ENCODE measurements around the gene RPN2. TPM values are rescaled to one million over a fixed set of nuclear protein-coding genes. Genes with fewer than 3 reads are reported as not detected.

Gene RPN2
- total and polyA plus RNA-seq, 9 of the 15 experiments (the other 6 are each of a cell fraction or from before 2014, with no cell fraction given), result 168 to 548 (median 325) TPM

DNA sequence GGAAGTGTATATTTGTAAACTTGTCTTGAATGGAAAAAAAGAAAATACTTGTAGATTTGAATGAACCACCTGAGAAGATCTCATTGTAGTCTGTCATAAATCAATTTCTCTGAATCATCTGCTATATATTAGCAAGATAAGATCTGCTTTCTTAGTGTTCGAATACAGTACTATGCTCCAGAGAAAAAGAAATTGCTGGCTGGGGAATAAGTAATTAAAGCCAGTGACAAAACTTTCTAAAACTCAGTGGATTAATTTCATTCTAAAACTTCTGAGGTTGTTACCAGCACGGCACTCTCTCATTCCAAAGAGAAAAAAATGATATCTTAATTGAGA is 22.7 kb downstream of the RPN2 start:
- Histone ChIP-seq H3K4me3 (no peak overlapping the region), H3K27me3 (ENCODE audit: control insufficient read depth in 2 of 2, insufficient read depth in 2 of 2, low read length in 2 of 2) (no peaks in the 10 kb centered on the region), H3K4me1 (replicated peaks in 1 of 2; ENCODE audit: control insufficient read depth in 2 of 2, insufficient read depth in 2 of 2, low read length in 2 of 2) (no peaks in the 10 kb centered on the region), H4K20me1 (replicated peaks; ENCODE audit: control insufficient read depth, insufficient read depth, low read length) (peaks cover 15% of the 10 kb centered on the region), H3K36me3 (ENCODE audit: control insufficient read depth, insufficient read depth, low read length) (peaks cover 98% of the 10 kb centered on the region), H2AFZ (ENCODE audit: low read depth, low read length) (no peak overlapping the region), H3K79me2 (ENCODE audit: control insufficient read depth, insufficient read depth, low read length) (peaks cover 34% of the 10 kb centered on the region), H3K9me3 (replicated peaks; ENCODE audit: control insufficient read depth, insufficient read depth, low read depth, low read length) (no peaks in the 10 kb centered on the region), H3K27ac (ENCODE audit: extremely low read depth, low read depth, low read length) (no peak overlapping the region), H3K9ac (ENCODE audit: insufficient read depth in 1 of 2, low read depth in 2 of 2, low read length in 2 of 2) (no peak overlapping the region), H3K9me1 (ENCODE audit: control insufficient read depth, insufficient read depth, low read length) (no peaks in the 10 kb centered on the region), H3K4me2 (ENCODE audit: insufficient read depth, low read length) (no peak overlapping the region)
- no TSS peak for BruUV-seq (replicated peaks)
- intact Hi-C loops (cut with micrococcal nuclease), result loop anchor here (1.0 kb wide), 1 partner anchor 333 kb away; no protein-coding TSS in a partner anchor
- no peak for ATAC-seq
- no peak for FAIRE-seq
- ChIA-PET POLR2A (interaction anchor here (1.2 kb wide), 1 partner anchor 12 kb away, joined by 4 read pairs; no protein-coding TSS in a partner anchor), CTCF (ENCODE audit: low intra/inter-chr PET ratio) (interaction anchor here (1.9 kb wide), 1 partner anchor 332 kb away, joined by 14 read pairs; no protein-coding TSS in a partner anchor)
- no peak for DNase-seq (ENCODE audit: extremely low read depth in 1 of 4, low spot score in 3 of 4)
- 86% methylated on average over 2 of the region's 2 CpGs for WGBS (ENCODE audit: insufficient coverage, low coverage, missing lambda C conversion rate)
- TF ChIP-seq SAFB (IDR thresholded peaks at IDR 0.05; ENCODE audit: borderline replicate concordance, low read depth, low read length) (no peak), ID3 (CRISPR knock-in tag; IDR thresholded peaks at IDR 0.05) (no peak), ID3 (tag; IDR thresholded peaks at IDR 0.05) (no peak)
- in situ Hi-C loops (cut with MboI), result no loop called here

GRCh38 chr20:37202267-37202943 is 23.3 kb downstream of the RPN2 start:
- H4K20me1 ChIP-seq (replicated peaks; ENCODE audit: control insufficient read depth, insufficient read depth, low read length), result peaks cover 10% of the 10 kb centered on the region; the same call in 1 of the 2 replicates
- H3K79me2 ChIP-seq (ENCODE audit: control insufficient read depth, insufficient read depth, low read length), result peaks cover 28% of the 10 kb centered on the region
- no peaks in the 10 kb centered on the region for H3K9me3 ChIP-seq (replicated peaks; ENCODE audit: control insufficient read depth, insufficient read depth, low read depth, low read length)
- H3K36me3 ChIP-seq (ENCODE audit: control insufficient read depth, insufficient read depth, low read length), result peaks cover 98% of the 10 kb centered on the region
- intact Hi-C loops (cut with micrococcal nuclease) (loop anchor here (1.0 kb wide), 1 partner anchor 332 kb away; no protein-coding TSS in a partner anchor), in situ Hi-C loops (cut with MboI) (no loop called here)
- BruUV-seq (replicated peaks), result no TSS peak
- POLR2A ChIA-PET, result no interaction called here
- H3K4me2 ChIP-seq (ENCODE audit: insufficient read depth, low read length), result no peak overlapping the region
- no peaks in the 10 kb centered on the region for H3K27me3 ChIP-seq (ENCODE audit: control insufficient read depth in 2 of 2, insufficient read depth in 2 of 2, low read length in 2 of 2)
- peak; percentile 82 for ATAC-seq
- H3K9ac ChIP-seq (ENCODE audit: insufficient read depth in 1 of 2, low read depth in 2 of 2, low read length in 2 of 2), result no peak overlapping the region
- 83% methylated on average over 6 of the region's 6 CpGs for WGBS (ENCODE audit: insufficient coverage, low coverage, missing lambda C conversion rate)
- no peaks in the 10 kb centered on the region for H3K9me1 ChIP-seq (ENCODE audit: control insufficient read depth, insufficient read depth, low read length)
- no peak overlapping the region for H3K4me3 ChIP-seq
- no peak overlapping the region for H3K27ac ChIP-seq (ENCODE audit: extremely low read depth, low read depth, low read length)
- peak; percentile 48 to 59 (median 56) for DNase-seq (ENCODE audit: extremely low read depth in 1 of 4, low spot score in 3 of 4)
- CTCF ChIA-PET (ENCODE audit: low intra/inter-chr PET ratio), result interaction anchor here (0.5 to 1.9 kb wide), 2 partner anchors 332 to 791 kb away, joined by 3 to 14 read pairs; no protein-coding TSS in a partner anchor
- H2AFZ ChIP-seq (ENCODE audit: low read depth, low read length), result no peak overlapping the region
- FAIRE-seq, result peak; percentile 35
- no peaks in the 10 kb centered on the region for H3K4me1 ChIP-seq (replicated peaks in 1 of 2; ENCODE audit: control insufficient read depth in 2 of 2, insufficient read depth in 2 of 2, low read length in 2 of 2)
- no peak for TF ChIP-seq ETV1 (tag; conservative IDR thresholded peaks at IDR 0.05; ENCODE audit: low read depth)
- no peak for TF ChIP-seq ZNF384 (IDR thresholded peaks at IDR 0.05; ENCODE audit: low read depth, low read length)
- no peak for TF ChIP-seq POU5F1 (IDR thresholded peaks at IDR 0.05; ENCODE audit: borderline replicate concordance, low read depth, low read length, partially characterized antibody)
- TF ChIP-seq ARHGAP35 (IDR thresholded peaks at IDR 0.05; ENCODE audit: partially characterized antibody), result no peak
- TF ChIP-seq ZNF311 (CRISPR knock-in tag; IDR thresholded peaks at IDR 0.05), result no peak
- TF ChIP-seq MXI1 (IDR thresholded peaks at IDR 0.05; ENCODE audit: low read depth, low read length), result no peak
- no peak for TF ChIP-seq COPS2 (conservative IDR thresholded peaks at IDR 0.05)
- TF ChIP-seq ZNF507 (tag; conservative IDR thresholded peaks at IDR 0.05), result no peak
- TF ChIP-seq ZNF280A (IDR thresholded peaks at IDR 0.05; ENCODE audit: low read depth, partially characterized antibody), result no peak
